ENCODE data around the gene ADGRA1. TPM values are rescaled to one million over a fixed set of nuclear protein-coding genes. Genes with fewer than 3 reads are reported as not detected.

Gene ADGRA1
- total and polyA plus RNA-seq, 2 of the 13 experiments (the other 11 are each of a cell fraction or from before 2014, with no cell fraction given), result not detected

DNA sequence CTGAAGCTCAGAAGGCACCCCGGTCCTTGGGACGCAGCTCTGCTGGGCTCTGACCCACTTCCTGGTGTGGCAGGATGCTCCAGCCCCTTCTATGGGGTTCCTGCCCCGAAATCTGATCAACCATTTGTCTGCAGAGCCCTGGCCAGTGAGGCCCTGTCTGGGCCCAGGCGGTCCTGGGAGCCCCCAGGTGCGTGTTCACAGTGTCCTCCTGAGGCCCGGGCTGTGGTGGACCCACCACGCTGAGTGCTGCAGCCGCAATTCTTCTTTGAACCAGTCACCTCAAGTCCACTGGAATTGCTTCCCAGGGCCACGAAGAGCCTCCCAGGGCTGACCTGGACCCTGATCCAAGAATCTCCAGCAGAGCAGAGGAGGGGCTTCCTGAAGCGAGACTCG, 91.4 kb downstream of the ADGRA1 start (continued):
- TF ChIP-seq ZXDC (CRISPR knock-in tag; IDR thresholded peaks at IDR 0.05) (no peak), ZNF891 (CRISPR knock-in tag; IDR thresholded peaks at IDR 0.05) (no peak)

- H3K4me3 ChIP-seq (replicated peaks in 1 of 3; ENCODE audit: insufficient read depth in 1 of 3, low read depth in 2 of 3, low read length in 3 of 3), result no peak overlapping the region
- no TSS peak for BruUV-seq (replicated peaks)
- no peaks in the 10 kb centered on the region for H3K4me1 ChIP-seq (ENCODE audit: insufficient read depth, low read length)
- H3K4me2 ChIP-seq (ENCODE audit: low read depth, low read length), result no peak overlapping the region
- H3K27me3 ChIP-seq (ENCODE audit: control insufficient read depth in 1 of 2, insufficient read depth in 2 of 2, low read length in 2 of 2), result peaks cover 4 to 27% of the 10 kb centered on the region in 2 experiments; a peak in 3 of 5 replicates
- no peaks in the 10 kb centered on the region for H4K20me1 ChIP-seq (ENCODE audit: insufficient read depth, low read length)
- H3K9ac ChIP-seq (ENCODE audit: insufficient read depth, low read depth, low read length), result no peak overlapping the region
- H3K27ac ChIP-seq (ENCODE audit: extremely low read length, insufficient read depth, low read length), result no peak overlapping the region
- FAIRE-seq (no peak), ATAC-seq (no peak), DNase-seq (ENCODE audit: low spot score) (no peak)
- no peak overlapping the region for H2AFZ ChIP-seq (ENCODE audit: low read length)
- intact Hi-C loops (cut with micrococcal nuclease; ENCODE audit: unreplicated experiment), result no loop called here
- POLR2A ChIA-PET, result no interaction called here
- H3K36me3 ChIP-seq (replicated peaks in 1 of 2; ENCODE audit: control insufficient read depth in 1 of 2, insufficient read depth in 2 of 2, low read length in 2 of 2), result no peaks in the 10 kb centered on the region
- H3K79me2 ChIP-seq (ENCODE audit: insufficient read depth, low read length), result no peaks in the 10 kb centered on the region
- peaks cover 10% of the 10 kb centered on the region; the same call in 1 of the 2 replicates for H3K9me3 ChIP-seq (ENCODE audit: low read length)
- in situ Hi-C loops (cut with HindIII; ENCODE audit: extremely low pct_ligation_motif_present, low pct_unique_long_range_greater_than_20kb), result no loop called here
- WGBS (ENCODE audit: low lambda C conversion rate), result 43% methylated on average over 5 of the region's 26 CpGs
- CTCF ChIA-PET (ENCODE audit: low intra/inter-chr PET ratio, low total read pairs), result no interaction called here
- TF ChIP-seq ZNF3 (CRISPR knock-in tag; IDR thresholded peaks at IDR 0.05) (no peak), KDM5B (CRISPR knock-in tag; IDR thresholded peaks at IDR 0.05; ENCODE audit: borderline replicate concordance) (no peak), KAT8 (CRISPR knock-in tag; IDR thresholded peaks at IDR 0.05) (no peak), ZNF567 (CRISPR knock-in tag; IDR thresholded peaks at IDR 0.05; ENCODE audit: borderline replicate concordance) (no peak), ZNF362 (CRISPR knock-in tag; IDR thresholded peaks at IDR 0.05; ENCODE audit: borderline replicate concordance) (no peak), ZNF337 (CRISPR knock-in tag; IDR thresholded peaks at IDR 0.05; ENCODE audit: borderline replicate concordance, low read depth) (no peak), MNT (IDR thresholded peaks at IDR 0.05) (no peak), ZNF674 (CRISPR knock-in tag; IDR thresholded peaks at IDR 0.05; ENCODE audit: low read depth) (no peak), CENPBD1 (CRISPR knock-in tag; IDR thresholded peaks at IDR 0.05; ENCODE audit: borderline replicate concordance, low read depth) (no peak), NR3C1 (CRISPR knock-in tag; IDR thresholded peaks at IDR 0.05) (no peak), ETV6 (CRISPR knock-in tag; conservative IDR thresholded peaks at IDR 0.05) (no peak)
- TF ChIP-seq, protein P1, sequence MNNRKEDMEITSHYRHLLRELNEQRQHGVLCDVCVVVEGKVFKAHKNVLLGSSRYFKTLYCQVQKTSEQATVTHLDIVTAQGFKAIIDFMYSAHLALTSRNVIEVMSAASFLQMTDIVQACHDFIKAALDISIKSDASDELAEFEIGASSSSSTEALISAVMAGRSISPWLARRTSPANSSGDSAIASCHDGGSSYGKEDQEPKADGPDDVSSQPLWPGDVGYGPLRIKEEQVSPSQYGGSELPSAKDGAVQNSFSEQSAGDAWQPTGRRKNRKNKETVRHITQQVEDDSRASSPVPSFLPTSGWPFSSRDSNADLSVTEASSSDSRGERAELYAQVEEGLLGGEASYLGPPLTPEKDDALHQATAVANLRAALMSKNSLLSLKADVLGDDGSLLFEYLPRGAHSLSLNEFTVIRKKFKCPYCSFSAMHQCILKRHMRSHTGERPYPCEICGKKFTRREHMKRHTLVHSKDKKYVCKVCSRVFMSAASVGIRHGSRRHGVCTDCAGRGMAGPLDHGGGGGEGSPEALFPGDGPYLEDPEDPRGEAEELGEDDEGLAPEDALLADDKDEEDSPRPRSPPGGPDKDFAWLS (CRISPR knock-in tag; IDR thresholded peaks at IDR 0.05; ENCODE audit: borderline replicate concordance), result no peak
- TF ChIP-seq, protein P2, sequence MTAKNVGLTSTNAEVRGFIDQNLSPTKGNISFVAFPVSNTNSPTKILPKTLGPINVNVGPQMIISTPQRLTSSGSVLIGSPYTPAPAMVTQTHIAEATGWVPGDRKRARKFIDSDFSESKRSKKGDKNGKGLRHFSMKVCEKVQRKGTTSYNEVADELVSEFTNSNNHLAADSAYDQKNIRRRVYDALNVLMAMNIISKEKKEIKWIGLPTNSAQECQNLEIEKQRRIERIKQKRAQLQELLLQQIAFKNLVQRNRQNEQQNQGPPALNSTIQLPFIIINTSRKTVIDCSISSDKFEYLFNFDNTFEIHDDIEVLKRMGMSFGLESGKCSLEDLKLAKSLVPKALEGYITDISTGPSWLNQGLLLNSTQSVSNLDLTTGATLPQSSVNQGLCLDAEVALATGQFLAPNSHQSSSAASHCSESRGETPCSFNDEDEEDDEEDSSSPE (CRISPR knock-in tag; IDR thresholded peaks at IDR 0.05), result no peak
Observed at GRCh38 chr10:133179651-133180050, 91.9 kb downstream of the ADGRA1 start.

Measured in HepG2 (cell line).